ENCODE measurements around the gene TMEM59L. TPM values are rescaled to one million over a fixed set of nuclear protein-coding genes. Genes with fewer than 3 reads are reported as not detected.

The TMEM59L gene
- total RNA-seq, 1 donor from 2014 or later = 1.6 TPM

- DNase-seq = no peak
- ATAC-seq (ENCODE audit: poor library complexity) = no peak
- intact Hi-C loops (cut with DNase I) = no loop called here
Observed at GRCh38 chr19:18666317-18666716, 53.6 kb downstream of the TMEM59L start.

GRCh38 chr19:18666784-18667183 is 54.1 kb downstream of the TMEM59L start:
- intact Hi-C loops (cut with DNase I) = no loop called here
- DNase-seq = no peak
- no peak for ATAC-seq (ENCODE audit: poor library complexity)

- ATAC-seq (ENCODE audit: poor library complexity) (no peak), DNase-seq (no peak)
- intact Hi-C loops (cut with DNase I) = no loop called here
Observed at GRCh38 chr19:18667531-18668251, 55.0 kb downstream of the TMEM59L start.

- intact Hi-C loops (cut with DNase I) = no loop called here
- DNase-seq (no peak), ATAC-seq (ENCODE audit: poor library complexity) (no peak)
Observed at GRCh38 chr19:18668252-18668631, 55.6 kb downstream of the TMEM59L start.

GRCh38 chr19:18668744-18669523 is 56.3 kb downstream of the TMEM59L start:
- DNase-seq = no peak
- intact Hi-C loops (cut with DNase I) = no loop called here
- ATAC-seq (ENCODE audit: poor library complexity) = no peak

- no peak for ATAC-seq (ENCODE audit: poor library complexity)
- DNase-seq = no peak
- intact Hi-C loops (cut with DNase I) = no loop called here
Observed at GRCh38 chr19:18669524-18669817, 56.8 kb downstream of the TMEM59L start.

GRCh38 chr19:18669883-18670282 is 57.2 kb downstream of the TMEM59L start:
- intact Hi-C loops (cut with DNase I) = no loop called here
- DNase-seq (no peak), ATAC-seq (ENCODE audit: poor library complexity) (no peak)

- DNase-seq (no peak), ATAC-seq (ENCODE audit: poor library complexity) (no peak)
- intact Hi-C loops (cut with DNase I) = no loop called here
Observed at GRCh38 chr19:18670312-18670711, 57.6 kb downstream of the TMEM59L start.

Other genes starting within 250 kb of the TMEM59L start
- gene GDF15, start 226.7 kb upstream of the TMEM59L start, total RNA-seq = 0.54 TPM
- gene LRRC25, start 215.2 kb upstream of the TMEM59L start, total RNA-seq = 3.6 TPM
- 30.4 TPM for gene SSBP4, start 193.5 kb upstream of the TMEM59L start, total RNA-seq
- 26.0 TPM for gene ISYNA1, start 174.7 kb upstream of the TMEM59L start, total RNA-seq
- gene ELL, start 90.8 kb upstream of the TMEM59L start, total RNA-seq = 7.5 TPM
- 182 TPM for gene FKBP8, start 69.3 kb upstream of the TMEM59L start, total RNA-seq
- gene KXD1, start 55.0 kb upstream of the TMEM59L start, total RNA-seq = 44.4 TPM
- 684 TPM for gene UBA52, start 41.0 kb upstream of the TMEM59L start, total RNA-seq
- 94.8 TPM for gene REX1BD, start 24.1 kb upstream of the TMEM59L start, total RNA-seq
- gene CRLF1, start 6.1 kb upstream of the TMEM59L start, total RNA-seq = 20.6 TPM
- gene KLHL26, start 24.2 kb downstream of the TMEM59L start, total RNA-seq = 4.5 TPM
- 9.1 TPM for gene CRTC1, start 70.8 kb downstream of the TMEM59L start, total RNA-seq
- gene COMP, start 178.4 kb downstream of the TMEM59L start, total RNA-seq = not detected
- gene UPF1, start 219.1 kb downstream of the TMEM59L start, total RNA-seq = 34.2 TPM